ENCODE data around the gene FBXO46. TPM values are rescaled to one million over a fixed set of nuclear protein-coding genes. Genes with fewer than 3 reads are reported as not detected.

The FBXO46 gene
- total and polyA plus RNA-seq, 9 donors = 7.3 to 16.1 (median 12.5) TPM

GRCh38 chr19:45766296-45766868, 35.7 kb upstream of the FBXO46 start:
- Histone ChIP-seq H3K9me3 (replicated peaks; ENCODE audit: control insufficient read depth, low read depth, low read length) (no peaks in the 10 kb centered on the region), H3K4me1 (ENCODE audit: control insufficient read depth, insufficient read depth, low read length) (peaks cover 61% of the 10 kb centered on the region), H3K36me3 (ENCODE audit: control insufficient read depth, insufficient read depth, low read length) (peaks cover 18% of the 10 kb centered on the region), H3K27me3 (ENCODE audit: control insufficient read depth, insufficient read depth, low read length) (peaks cover 5% of the 10 kb centered on the region), H3K4me3 (ENCODE audit: low read length) (peak overlapping the region; percentile 89), H3K27ac (ENCODE audit: low read length) (peak overlapping the region; percentile 98)
- WGBS (ENCODE audit: insufficient coverage) = 40% methylated on average over 17 of the region's 17 CpGs
- no peak for DNase-seq

GRCh38 chr19:45765702-45766295, 35.1 kb upstream of the FBXO46 start:
- H3K27ac ChIP-seq (ENCODE audit: low read length) = peak overlapping the region; percentile 98
- no peaks in the 10 kb centered on the region for H3K9me3 ChIP-seq (replicated peaks; ENCODE audit: control insufficient read depth, low read depth, low read length)
- DNase-seq = no peak
- 45% methylated on average over 18 of the region's 23 CpGs for WGBS (ENCODE audit: insufficient coverage)
- no peak overlapping the region for H3K4me3 ChIP-seq (ENCODE audit: low read length)
- H3K4me1 ChIP-seq (ENCODE audit: control insufficient read depth, insufficient read depth, low read length) = peaks cover 55% of the 10 kb centered on the region
- peaks cover 6% of the 10 kb centered on the region for H3K27me3 ChIP-seq (ENCODE audit: control insufficient read depth, insufficient read depth, low read length)
- H3K36me3 ChIP-seq (ENCODE audit: control insufficient read depth, insufficient read depth, low read length) = peaks cover 13% of the 10 kb centered on the region

GRCh38 chr19:45764945-45765701, 34.4 kb upstream of the FBXO46 start:
- Histone ChIP-seq H3K9me3 (replicated peaks; ENCODE audit: control insufficient read depth, low read depth, low read length) (no peaks in the 10 kb centered on the region), H3K4me1 (ENCODE audit: control insufficient read depth, insufficient read depth, low read length) (peaks cover 51% of the 10 kb centered on the region), H3K27me3 (ENCODE audit: control insufficient read depth, insufficient read depth, low read length) (peaks cover 6% of the 10 kb centered on the region), H3K36me3 (ENCODE audit: control insufficient read depth, insufficient read depth, low read length) (peaks cover 13% of the 10 kb centered on the region), H3K4me3 (ENCODE audit: low read length) (no peak overlapping the region), H3K27ac (ENCODE audit: low read length) (peak overlapping the region; percentile 98)
- 35% methylated on average over 14 of the region's 21 CpGs for WGBS (ENCODE audit: insufficient coverage)
- DNase-seq = peak; percentile 60

- WGBS (ENCODE audit: insufficient coverage) = 58% methylated on average over 3 of the region's 6 CpGs
- Histone ChIP-seq H3K4me3 (ENCODE audit: low read length) (no peak overlapping the region), H3K27me3 (ENCODE audit: control insufficient read depth, insufficient read depth, low read length) (peaks cover 6% of the 10 kb centered on the region), H3K4me1 (ENCODE audit: control insufficient read depth, insufficient read depth, low read length) (peaks cover 46% of the 10 kb centered on the region), H3K9me3 (replicated peaks; ENCODE audit: control insufficient read depth, low read depth, low read length) (no peaks in the 10 kb centered on the region), H3K36me3 (ENCODE audit: control insufficient read depth, insufficient read depth, low read length) (peaks cover 11% of the 10 kb centered on the region), H3K27ac (ENCODE audit: low read length) (peak overlapping the region; percentile 98)
- no peak for DNase-seq
Observed at GRCh38 chr19:45764475-45764874, 33.8 kb upstream of the FBXO46 start.

GRCh38 chr19:45763691-45764294, 33.1 kb upstream of the FBXO46 start:
- Histone ChIP-seq H3K36me3 (ENCODE audit: control insufficient read depth, insufficient read depth, low read length) (peaks cover 11% of the 10 kb centered on the region), H3K9me3 (replicated peaks; ENCODE audit: control insufficient read depth, low read depth, low read length) (no peaks in the 10 kb centered on the region), H3K27ac (ENCODE audit: low read length) (peak overlapping the region; percentile 6), H3K4me3 (ENCODE audit: low read length) (no peak overlapping the region), H3K27me3 (ENCODE audit: control insufficient read depth, insufficient read depth, low read length) (peaks cover 6% of the 10 kb centered on the region), H3K4me1 (ENCODE audit: control insufficient read depth, insufficient read depth, low read length) (peaks cover 46% of the 10 kb centered on the region)
- no peak for DNase-seq
- WGBS (ENCODE audit: insufficient coverage) = 30% methylated on average over 25 of the region's 27 CpGs

GRCh38 chr19:45762870-45763631, 32.4 kb upstream of the FBXO46 start:
- peaks cover 46% of the 10 kb centered on the region for H3K4me1 ChIP-seq (ENCODE audit: control insufficient read depth, insufficient read depth, low read length)
- no peaks in the 10 kb centered on the region for H3K9me3 ChIP-seq (replicated peaks; ENCODE audit: control insufficient read depth, low read depth, low read length)
- WGBS (ENCODE audit: insufficient coverage) = 84% methylated on average over 12 of the region's 15 CpGs
- H3K4me3 ChIP-seq (ENCODE audit: low read length) = no peak overlapping the region
- H3K36me3 ChIP-seq (ENCODE audit: control insufficient read depth, insufficient read depth, low read length) = peaks cover 11% of the 10 kb centered on the region
- H3K27ac ChIP-seq (ENCODE audit: low read length) = no peak overlapping the region
- H3K27me3 ChIP-seq (ENCODE audit: control insufficient read depth, insufficient read depth, low read length) = peaks cover 6% of the 10 kb centered on the region
- DNase-seq = no peak

- 65% methylated on average over 16 of the region's 17 CpGs for WGBS (ENCODE audit: insufficient coverage)
- Histone ChIP-seq H3K4me1 (ENCODE audit: control insufficient read depth, insufficient read depth, low read length) (peaks cover 38% of the 10 kb centered on the region), H3K36me3 (ENCODE audit: control insufficient read depth, insufficient read depth, low read length) (peaks cover 11% of the 10 kb centered on the region), H3K27ac (ENCODE audit: low read length) (no peak overlapping the region), H3K9me3 (replicated peaks; ENCODE audit: control insufficient read depth, low read depth, low read length) (no peaks in the 10 kb centered on the region), H3K4me3 (ENCODE audit: low read length) (no peak overlapping the region), H3K27me3 (ENCODE audit: control insufficient read depth, insufficient read depth, low read length) (peaks cover 4% of the 10 kb centered on the region)
- no peak for DNase-seq
Observed at GRCh38 chr19:45761714-45762113, 31.0 kb upstream of the FBXO46 start.

GRCh38 chr19:45758921-45759320, 28.2 kb upstream of the FBXO46 start:
- Histone ChIP-seq H3K4me3 (ENCODE audit: low read length) (no peak overlapping the region), H3K9me3 (replicated peaks; ENCODE audit: control insufficient read depth, low read depth, low read length) (no peaks in the 10 kb centered on the region), H3K36me3 (ENCODE audit: control insufficient read depth, insufficient read depth, low read length) (no peaks in the 10 kb centered on the region), H3K27me3 (ENCODE audit: control insufficient read depth, insufficient read depth, low read length) (peaks cover 4% of the 10 kb centered on the region), H3K4me1 (ENCODE audit: control insufficient read depth, insufficient read depth, low read length) (peaks cover 10% of the 10 kb centered on the region), H3K27ac (ENCODE audit: low read length) (no peak overlapping the region)
- 62% methylated on average over 8 of the region's 9 CpGs for WGBS (ENCODE audit: insufficient coverage)
- DNase-seq = no peak

- WGBS (ENCODE audit: insufficient coverage) = 71% methylated on average over 6 of the region's 9 CpGs
- H3K27ac ChIP-seq (ENCODE audit: low read length) = no peak overlapping the region
Observed at GRCh38 chr19:45757695-45758094, 27.0 kb upstream of the FBXO46 start.

More at GRCh38 chr19:45757695-45758094, 27.0 kb upstream of the FBXO46 start:
- DNase-seq = no peak
- peaks cover 4% of the 10 kb centered on the region for H3K27me3 ChIP-seq (ENCODE audit: control insufficient read depth, insufficient read depth, low read length)
- no peak overlapping the region for H3K4me3 ChIP-seq (ENCODE audit: low read length)
- no peaks in the 10 kb centered on the region for H3K4me1 ChIP-seq (ENCODE audit: control insufficient read depth, insufficient read depth, low read length)
- H3K36me3 ChIP-seq (ENCODE audit: control insufficient read depth, insufficient read depth, low read length) = no peaks in the 10 kb centered on the region
- H3K9me3 ChIP-seq (replicated peaks; ENCODE audit: control insufficient read depth, low read depth, low read length) = no peaks in the 10 kb centered on the region

All from muscle of leg (tissue), 11 donors.